GM18951 (cell line): ENCODE results near the gene GAS7.

ENCODE experiments used
- POLR2A ChIP-seq: IDR thresholded peaks from 4 replicates; pipeline ENCODE4 v1.6.1; 2011; ENCODE audit warnings: mild to moderate bottlenecking; ENCODE audit not compliant: insufficient read length, insufficient read depth; ENCODE audit errors: extremely low read depth
- in situ Hi-C: fragments of 300-500 bp; cut with MboI; formaldehyde crosslinking; loops from one replicate; pipeline ENCODE4 v1.12.0; 2022; ENCODE audit warnings: low sequenced_read_pairs, mixed read lengths, inconsistent platforms; ENCODE audit not compliant: unreplicated experiment

Gene GAS7

GRCh38 chr17:10117581-10118001 lies 80.8 kb downstream of the GAS7 start:
- in situ Hi-C loops, result no loop called here
- no peak for TF ChIP-seq POLR2A

- in situ Hi-C loops, result no loop called here
- no peak for TF ChIP-seq POLR2A
Observed at GRCh38 chr17:10116753-10117420, 81.5 kb downstream of the GAS7 start.

DNA sequence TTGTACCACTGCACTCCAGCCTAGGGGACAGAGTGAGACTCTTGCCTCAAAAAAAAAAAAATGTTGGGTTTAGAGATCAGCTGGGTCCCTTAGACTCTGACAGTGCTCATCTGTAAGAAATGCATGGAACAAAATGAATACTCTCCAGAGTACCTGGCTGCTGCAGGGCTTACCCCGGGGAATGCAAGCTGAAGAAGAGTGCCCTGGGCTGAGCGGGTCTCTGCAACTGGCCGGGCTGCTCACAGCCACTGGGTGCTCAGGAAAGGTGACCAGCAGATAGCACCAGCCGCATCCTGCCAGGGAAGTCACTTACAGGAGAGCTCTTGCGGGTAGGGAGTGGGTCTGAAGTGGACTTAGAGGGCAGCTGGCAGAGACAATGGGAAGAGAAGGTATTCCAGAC lies 82.1 kb downstream of the GAS7 start:
- in situ Hi-C loops, result no loop called here
- no peak for TF ChIP-seq POLR2A

DNA sequence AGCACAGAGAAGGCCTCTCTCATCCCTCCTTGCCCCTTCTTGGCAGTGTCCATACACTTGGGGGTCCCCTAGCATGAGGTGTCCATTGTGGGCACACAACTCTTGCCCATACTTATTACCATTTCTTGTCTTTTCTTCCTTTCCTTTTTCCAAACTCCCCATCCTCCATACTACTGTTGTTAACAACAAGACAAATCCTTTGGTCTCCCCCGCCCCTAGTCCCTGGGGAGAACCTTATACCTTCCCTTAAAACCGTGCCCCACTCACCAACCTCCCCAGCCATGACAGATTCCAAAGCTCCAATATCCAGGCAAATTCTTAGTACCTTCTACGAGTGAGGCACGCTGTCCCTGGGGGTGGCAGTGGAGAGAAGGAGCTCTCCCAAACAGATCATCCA lies 82.9 kb downstream of the GAS7 start:
- no peak for TF ChIP-seq POLR2A
- in situ Hi-C loops, result no loop called here

GRCh38 chr17:10114931-10115535 lies 83.4 kb downstream of the GAS7 start:
- in situ Hi-C loops, result no loop called here
- no peak for TF ChIP-seq POLR2A

DNA sequence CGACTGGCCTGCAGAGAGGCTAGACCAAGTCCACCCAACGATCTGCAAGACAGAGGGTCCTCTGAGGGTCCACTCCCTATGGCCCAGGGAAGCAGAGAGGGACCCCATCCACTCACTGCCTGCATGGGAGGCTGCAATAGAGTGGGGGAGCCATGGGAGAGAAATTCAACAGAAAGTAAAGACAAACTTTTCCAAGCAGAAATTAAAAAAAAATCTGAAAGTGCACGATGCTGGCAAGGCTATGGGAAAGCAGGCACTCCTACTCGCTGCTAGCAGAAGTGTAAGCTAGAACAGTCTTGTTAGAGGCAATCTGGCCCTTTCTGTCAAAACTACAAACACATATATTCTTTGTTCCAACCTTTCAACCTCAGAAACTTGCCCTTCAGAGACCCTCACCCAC lies 85.4 kb downstream of the GAS7 start:
- in situ Hi-C loops, result no loop called here

GRCh38 chr17:10111907-10112452 lies 86.4 kb downstream of the GAS7 start:
- in situ Hi-C loops, result no loop called here

More for the DNA sequence above, 85.4 kb downstream of the GAS7 start:
- no peak for TF ChIP-seq POLR2A

DNA sequence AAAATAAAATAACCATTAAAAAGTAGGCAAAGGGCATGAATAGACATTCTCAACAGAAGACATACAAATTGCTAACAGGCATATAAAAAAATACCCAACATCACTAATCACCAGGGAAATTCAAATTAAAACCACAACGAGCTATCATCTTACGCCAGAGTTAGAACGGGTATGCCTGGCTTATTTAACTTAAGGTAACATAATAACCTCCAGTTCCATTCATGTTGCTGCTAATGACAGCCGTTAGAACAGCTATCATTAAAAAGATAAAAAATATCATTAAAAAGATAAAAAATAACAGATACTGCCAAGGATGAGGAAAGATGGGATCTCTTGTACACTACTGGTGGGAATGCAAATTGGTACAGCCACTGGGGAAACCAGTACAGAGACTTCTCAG lies 89.3 kb downstream of the GAS7 start:
- no peak for TF ChIP-seq POLR2A
- in situ Hi-C loops, result no loop called here

More at GRCh38 chr17:10111907-10112452, 86.4 kb downstream of the GAS7 start:
- no peak for TF ChIP-seq POLR2A

DNA sequence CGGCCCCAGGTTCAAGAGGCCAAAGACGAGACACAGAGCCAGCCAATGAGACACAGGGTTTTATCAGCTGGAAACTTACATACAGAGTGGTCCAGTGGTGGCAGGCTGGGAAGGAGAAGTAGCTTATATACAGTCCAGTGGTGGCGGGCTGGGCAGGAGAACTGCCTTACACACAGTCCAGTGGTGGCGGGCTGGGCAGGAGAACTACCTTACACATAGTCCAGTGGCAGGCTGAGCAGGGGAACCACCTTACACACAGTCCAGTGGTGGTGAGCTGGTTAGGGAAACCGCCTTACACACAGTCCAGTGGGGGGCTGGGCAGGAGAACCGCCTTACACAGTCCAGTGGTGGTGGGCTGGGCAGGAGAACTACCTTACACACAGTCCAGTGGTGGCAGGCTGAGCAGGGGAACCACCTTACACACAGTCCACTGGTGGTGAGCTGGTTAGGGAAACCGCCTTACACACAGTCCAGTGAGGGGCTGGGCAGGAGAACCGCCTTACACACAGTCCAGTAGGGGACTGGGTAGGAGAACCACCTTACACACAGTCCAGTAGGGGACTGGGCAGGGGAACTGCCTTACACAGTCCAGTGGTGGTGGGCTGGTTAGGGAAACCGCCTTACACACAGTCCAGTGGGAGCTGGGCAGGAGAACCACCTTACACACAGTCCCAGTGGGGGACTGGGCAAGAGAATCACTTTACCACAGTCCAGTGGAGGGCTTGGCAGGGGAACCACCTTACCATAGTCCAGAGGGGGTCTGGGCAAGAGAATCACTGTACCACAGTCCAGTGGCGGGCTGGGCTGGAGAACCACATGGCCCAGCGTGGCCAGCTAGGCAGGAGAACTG lies 90.9 kb downstream of the GAS7 start:
- TF ChIP-seq POLR2A, result no peak
- in situ Hi-C loops, result no loop called here

DNA sequence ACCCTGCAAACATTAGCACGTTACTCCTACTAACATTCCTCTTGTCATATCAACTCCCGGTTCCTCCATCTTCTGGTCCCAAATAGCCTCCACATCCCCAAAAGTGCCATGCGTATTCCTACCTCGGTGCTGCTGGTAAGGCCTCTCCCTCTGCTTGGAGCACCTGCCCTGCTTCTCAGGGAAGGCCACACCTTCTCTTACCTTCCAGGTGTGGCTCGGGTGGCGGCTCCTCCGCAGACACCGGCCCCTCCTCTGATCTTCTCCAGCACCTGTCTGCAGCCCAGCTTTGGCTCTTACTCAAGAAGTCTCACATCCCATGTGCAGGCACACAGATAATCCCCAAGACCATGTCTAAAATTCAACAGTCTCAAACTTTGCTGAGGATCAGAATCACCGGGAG lies 92.3 kb downstream of the GAS7 start:
- in situ Hi-C loops, result no loop called here
- TF ChIP-seq POLR2A, result no peak

DNA sequence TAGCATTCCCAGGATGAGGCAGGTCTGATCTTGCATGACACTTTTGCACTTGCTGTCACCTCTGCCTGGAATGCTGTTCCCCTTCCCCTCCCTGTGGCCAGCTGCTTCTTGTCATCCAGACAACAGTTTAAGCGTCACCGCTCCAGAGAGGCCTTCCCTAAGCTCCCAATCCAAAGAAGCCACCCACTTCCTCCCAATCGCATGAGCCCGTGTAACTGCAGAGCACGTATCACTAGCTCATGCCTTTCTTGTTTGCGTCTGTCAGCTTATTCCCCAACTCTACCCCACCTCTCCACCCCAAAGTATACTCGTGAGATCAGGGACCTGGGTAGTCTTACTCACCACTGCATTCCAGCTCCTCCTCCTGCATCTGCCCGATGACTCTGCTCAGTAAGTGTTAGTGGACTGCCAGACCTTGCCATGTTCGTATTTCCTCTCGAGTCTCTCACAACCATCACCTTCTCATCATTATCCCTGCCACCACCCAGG lies 92.8 kb downstream of the GAS7 start:
- no peak for TF ChIP-seq POLR2A
- in situ Hi-C loops, result no loop called here

- no peak for TF ChIP-seq POLR2A
- in situ Hi-C loops, result no loop called here
Observed at GRCh38 chr17:10103712-10104111, 94.7 kb downstream of the GAS7 start.

DNA sequence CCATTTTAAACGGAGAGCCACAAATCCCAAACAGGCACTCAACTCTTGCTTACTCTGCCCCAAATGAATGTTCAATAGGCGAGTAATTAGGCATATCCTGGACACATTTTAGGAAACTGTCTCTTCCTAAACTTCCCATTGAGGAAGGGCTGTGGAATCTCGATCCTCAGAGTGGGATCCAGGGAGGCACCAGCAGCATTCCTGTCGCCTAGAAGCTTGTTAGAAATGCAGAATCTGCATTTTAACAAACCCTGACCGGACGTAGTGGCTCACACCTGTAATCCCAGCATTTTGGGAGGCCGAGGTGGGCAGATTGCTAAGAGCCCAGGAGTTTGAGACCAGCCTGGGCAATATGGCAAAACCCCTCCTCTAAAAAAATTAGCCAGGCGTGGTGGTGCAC lies 95.6 kb downstream of the GAS7 start:
- TF ChIP-seq POLR2A, result no peak
- in situ Hi-C loops, result no loop called here
